K562 (cell line): Measurements from ENCODE around the gene NAT9. TPM values are rescaled to one million over a fixed set of nuclear protein-coding genes. Genes with fewer than 3 reads are reported as not detected.
A peak's percentile ranks its signal among the peaks of the same experiment; 100 is the strongest.

Experiments
- ERF ChIP-seq: fragments of 450-650 bp; formaldehyde crosslinking; IDR thresholded peaks from 2 replicates; pipeline ENCODE4 v1.4.0; 2020; ENCODE audit warnings: mild to moderate bottlenecking, mixed read lengths
- FUS ChIP-seq: fragments of 200-400 bp; formaldehyde crosslinking; optimal IDR thresholded peaks from 2 replicates; pipeline ENCODE3; 2017; ENCODE audit warnings: low read depth, low read length
- MTA3 ChIP-seq: fragments of 450-650 bp; formaldehyde crosslinking; IDR thresholded peaks from 2 replicates; pipeline ENCODE4 v1.6.1; 2017; ENCODE audit warnings: mild to moderate bottlenecking, borderline replicate concordance
- NCOA6 ChIP-seq: fragments of 450-650 bp; IDR thresholded peaks from 2 replicates; pipeline ENCODE4 v1.6.1; 2017; ENCODE audit warnings: mild to moderate bottlenecking
- SREBF1 ChIP-seq: fragments of 150-350 bp; IDR thresholded peaks from 2 replicates; pipeline ENCODE4 v1.6.1; 2014; ENCODE audit warnings: antibody characterized with exemption, low read depth, low read length, borderline replicate concordance
- ZNF212 ChIP-seq: fragments of 450-650 bp; formaldehyde crosslinking; IDR thresholded peaks from 2 replicates; pipeline ENCODE4 v1.4.0; 2020; ENCODE audit warnings: mild to moderate bottlenecking
- ZNF224 ChIP-seq: sonication (generic); formaldehyde crosslinking; IDR thresholded peaks from 2 replicates; pipeline ENCODE4 v1.8.0; 2022; ENCODE audit warnings: mild to moderate bottlenecking, missing genetic modification reagents
- ZNF445 ChIP-seq: fragments of 250-450 bp; sonication (Bioruptor Pico); IDR thresholded peaks from 2 replicates; pipeline ENCODE4 v1.4.0; 2020; ENCODE audit warnings: low read depth, mild to moderate bottlenecking, moderate library complexity
- polyA plus RNA-seq, 8 experiments: library from polyadenylated mRNA; depleted of rRNA in 4 of 8; stranded (reverse) in 5 of 8; unstranded in 3 of 8; fragments of >200 nt; fragmentation: Nextera tagmentation in 2 of 8; fragmentation: Illumina TruSeq in 1 of 8; extraction: Ambion mirVana in 2 of 8; extraction: Trizol in 1 of 8; gene quantifications; 2 replicates each; pipeline versions ENCODE4 v1.2.1 to v1.2.3, GENCODE V29; 2011 to 2014; ENCODE audit warnings: inconsistent platforms in 1 of 8, missing spikeins in 1 of 8
- total RNA-seq, 7 experiments: library from RNA; depleted of rRNA in 6 of 7; stranded (reverse); fragments of >200 nt in 6 of 7; fragmentation: Illumina TruSeq in 2 of 7; extraction: Trizol in 2 of 7; gene quantifications; 2 replicates each; pipeline versions ENCODE4 v1.2.1 to v1.2.3, GENCODE V29; 2011 to 2021; ENCODE audit warnings: low replicate concordance in 1 of 7
- TF ChIP-seq, protein P1 (sequence below): fragments of 450-650 bp; IDR thresholded peaks from 2 replicates; pipeline ENCODE4 v1.6.1; 2016; ENCODE audit warnings: mild to moderate bottlenecking
- TF ChIP-seq, protein P2 (sequence below), 2 experiments: IDR thresholded peaks; 2 replicates each; pipeline ENCODE4 v1.6.1; 2012; ENCODE audit warnings: improper control_type of control experiment in 2 of 2, low read depth in 2 of 2, low read length in 2 of 2, borderline replicate concordance in 1 of 2
- TF ChIP-seq, protein P3 (sequence below), 2 experiments: fragments of 450-650 bp in 1 of 2; sonication (generic) in 1 of 2; formaldehyde crosslinking in 1 of 2; IDR thresholded peaks in 1 of 2; conservative IDR thresholded peaks in 1 of 2; 2 replicates each; pipeline versions ENCODE4 v1.6.1 to v1.8.1; 2016 to 2023; ENCODE audit warnings: mild to moderate bottlenecking in 2 of 2, moderate library complexity in 2 of 2, inconsistent platforms in 1 of 2, missing genetic modification reagents in 1 of 2

The NAT9 gene
- total and polyA plus RNA-seq, 9 of the 15 experiments (the other 6 are each of a cell fraction or from before 2014, with no cell fraction given): 4.2 to 63.6 (median 40.8) TPM

DNA sequence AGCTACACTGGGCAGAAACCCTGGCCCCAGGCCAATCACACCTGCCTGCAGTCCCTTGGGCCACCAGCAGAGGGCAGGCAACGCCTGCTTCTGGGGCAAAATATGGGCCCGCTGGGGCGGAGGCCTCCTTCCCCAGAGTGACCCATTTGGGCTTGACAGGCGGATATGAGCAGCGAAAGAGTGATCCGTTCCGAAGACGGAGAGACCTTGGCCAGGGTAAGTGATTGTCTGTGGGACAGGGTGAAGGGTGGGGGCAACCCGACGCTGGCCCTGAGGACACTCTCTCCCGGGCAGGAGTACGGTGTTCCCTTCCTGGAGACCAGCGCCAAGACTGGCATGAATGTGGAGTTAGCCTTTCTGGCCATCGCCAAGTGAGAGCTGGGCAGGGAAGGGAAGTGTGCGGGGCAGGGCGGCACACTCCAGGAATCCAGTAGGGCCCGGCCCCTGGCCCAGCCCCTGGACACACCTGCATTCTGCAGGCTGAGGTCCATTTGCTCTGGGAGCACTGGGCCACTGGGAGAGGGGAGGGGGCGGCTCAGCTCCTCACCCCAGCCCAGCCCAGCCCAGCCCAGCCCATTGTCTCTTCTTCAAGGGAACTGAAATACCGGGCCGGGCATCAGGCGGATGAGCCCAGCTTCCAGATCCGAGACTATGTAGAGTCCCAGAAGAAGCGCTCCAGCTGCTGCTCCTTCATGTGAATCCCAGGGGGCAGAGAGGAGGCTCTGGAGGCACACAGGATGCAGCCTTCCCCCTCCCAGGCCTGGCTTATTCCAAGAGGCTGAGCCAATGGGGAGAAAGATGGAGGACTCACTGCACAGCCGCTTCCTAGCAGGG, 31.2 kb downstream of the NAT9 start (continued):
- TF ChIP-seq, protein P1, sequence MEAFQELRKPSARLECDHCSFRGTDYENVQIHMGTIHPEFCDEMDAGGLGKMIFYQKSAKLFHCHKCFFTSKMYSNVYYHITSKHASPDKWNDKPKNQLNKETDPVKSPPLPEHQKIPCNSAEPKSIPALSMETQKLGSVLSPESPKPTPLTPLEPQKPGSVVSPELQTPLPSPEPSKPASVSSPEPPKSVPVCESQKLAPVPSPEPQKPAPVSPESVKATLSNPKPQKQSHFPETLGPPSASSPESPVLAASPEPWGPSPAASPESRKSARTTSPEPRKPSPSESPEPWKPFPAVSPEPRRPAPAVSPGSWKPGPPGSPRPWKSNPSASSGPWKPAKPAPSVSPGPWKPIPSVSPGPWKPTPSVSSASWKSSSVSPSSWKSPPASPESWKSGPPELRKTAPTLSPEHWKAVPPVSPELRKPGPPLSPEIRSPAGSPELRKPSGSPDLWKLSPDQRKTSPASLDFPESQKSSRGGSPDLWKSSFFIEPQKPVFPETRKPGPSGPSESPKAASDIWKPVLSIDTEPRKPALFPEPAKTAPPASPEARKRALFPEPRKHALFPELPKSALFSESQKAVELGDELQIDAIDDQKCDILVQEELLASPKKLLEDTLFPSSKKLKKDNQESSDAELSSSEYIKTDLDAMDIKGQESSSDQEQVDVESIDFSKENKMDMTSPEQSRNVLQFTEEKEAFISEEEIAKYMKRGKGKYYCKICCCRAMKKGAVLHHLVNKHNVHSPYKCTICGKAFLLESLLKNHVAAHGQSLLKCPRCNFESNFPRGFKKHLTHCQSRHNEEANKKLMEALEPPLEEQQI: no peak
- no peak for TF ChIP-seq SREBF1
- TF ChIP-seq ZNF212 (CRISPR knock-in tag): no peak
- TF ChIP-seq, protein P2, sequence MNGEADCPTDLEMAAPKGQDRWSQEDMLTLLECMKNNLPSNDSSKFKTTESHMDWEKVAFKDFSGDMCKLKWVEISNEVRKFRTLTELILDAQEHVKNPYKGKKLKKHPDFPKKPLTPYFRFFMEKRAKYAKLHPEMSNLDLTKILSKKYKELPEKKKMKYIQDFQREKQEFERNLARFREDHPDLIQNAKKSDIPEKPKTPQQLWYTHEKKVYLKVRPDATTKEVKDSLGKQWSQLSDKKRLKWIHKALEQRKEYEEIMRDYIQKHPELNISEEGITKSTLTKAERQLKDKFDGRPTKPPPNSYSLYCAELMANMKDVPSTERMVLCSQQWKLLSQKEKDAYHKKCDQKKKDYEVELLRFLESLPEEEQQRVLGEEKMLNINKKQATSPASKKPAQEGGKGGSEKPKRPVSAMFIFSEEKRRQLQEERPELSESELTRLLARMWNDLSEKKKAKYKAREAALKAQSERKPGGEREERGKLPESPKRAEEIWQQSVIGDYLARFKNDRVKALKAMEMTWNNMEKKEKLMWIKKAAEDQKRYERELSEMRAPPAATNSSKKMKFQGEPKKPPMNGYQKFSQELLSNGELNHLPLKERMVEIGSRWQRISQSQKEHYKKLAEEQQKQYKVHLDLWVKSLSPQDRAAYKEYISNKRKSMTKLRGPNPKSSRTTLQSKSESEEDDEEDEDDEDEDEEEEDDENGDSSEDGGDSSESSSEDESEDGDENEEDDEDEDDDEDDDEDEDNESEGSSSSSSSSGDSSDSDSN (IDR thresholded peaks at IDR 0.05; ENCODE audit: borderline replicate concordance in 1 of 2, low read depth in 2 of 2, low read length in 2 of 2): no peak
- TF ChIP-seq ERF: no peak
- no peak for TF ChIP-seq ZNF445
- TF ChIP-seq, protein P3, sequence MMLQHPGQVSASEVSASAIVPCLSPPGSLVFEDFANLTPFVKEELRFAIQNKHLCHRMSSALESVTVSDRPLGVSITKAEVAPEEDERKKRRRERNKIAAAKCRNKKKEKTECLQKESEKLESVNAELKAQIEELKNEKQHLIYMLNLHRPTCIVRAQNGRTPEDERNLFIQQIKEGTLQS (IDR thresholded peaks at IDR 0.05): no peak
- TF ChIP-seq, protein P3 (CRISPR knock-in tag; conservative IDR thresholded peaks at IDR 0.05): no peak
- no peak for TF ChIP-seq FUS
- no peak for TF ChIP-seq NCOA6
- TF ChIP-seq MTA3: 0 out of 2 replicates have a peak, but pooled peaks have one; percentile 61
- TF ChIP-seq ZNF224 (CRISPR knock-in tag): no peak
